Smooth muscle cell of the brain vasculature (primary cell): Measurements from ENCODE around the gene UHRF1.

ENCODE experiments used
- DNase-seq: peaks from one replicate; pipeline ENCODE4 v3.0.0-alpha.2; 2012; ENCODE audit warnings: low read depth, low spot score

UHRF1 gene

DNA sequence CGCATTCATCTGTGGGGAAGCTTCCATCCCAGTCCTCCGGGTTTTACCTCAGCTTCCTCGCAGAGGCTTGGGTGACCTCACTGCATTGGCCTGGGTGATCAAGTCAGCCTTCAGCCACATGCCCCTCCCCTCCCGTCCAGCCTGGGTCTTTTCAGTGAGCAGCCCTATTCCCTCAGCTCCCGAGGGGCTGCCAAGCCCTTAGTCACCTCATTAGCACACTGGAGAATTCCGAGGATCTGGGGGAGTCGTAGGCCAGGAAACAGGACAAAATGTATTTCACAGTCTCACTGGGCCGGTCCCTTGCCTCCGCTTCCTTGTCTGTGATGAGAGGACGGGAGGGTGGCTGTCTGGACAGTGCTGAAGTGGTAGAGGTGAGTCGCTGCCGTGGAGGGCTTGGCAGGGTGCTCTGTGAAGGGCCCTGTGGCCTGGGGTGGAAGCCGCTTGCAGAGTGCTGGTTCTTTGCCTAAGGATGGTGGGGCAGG is 79.5 kb downstream of the UHRF1 start:
- DNase-seq: no peak

DNA sequence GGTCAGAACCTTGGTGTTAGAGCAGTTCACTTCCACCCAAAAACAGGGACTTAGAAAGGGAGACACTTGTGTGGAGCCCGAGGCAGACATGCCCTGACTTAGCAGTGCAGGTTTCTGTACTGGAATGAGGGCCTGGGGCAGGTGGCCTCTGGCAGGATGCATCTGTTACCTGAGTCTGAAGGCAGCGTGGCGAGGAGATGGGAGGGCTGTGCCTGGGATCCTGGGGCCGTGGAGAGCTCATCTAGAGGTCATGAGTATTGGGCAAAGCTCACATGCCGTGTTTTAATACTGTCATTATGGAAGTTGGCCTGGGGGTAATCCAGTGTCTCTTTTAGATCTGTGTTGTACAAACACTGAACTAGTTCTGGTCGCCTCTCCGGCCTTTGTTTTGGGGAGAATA is 81.0 kb downstream of the UHRF1 start:
- DNase-seq: no peak

DNA sequence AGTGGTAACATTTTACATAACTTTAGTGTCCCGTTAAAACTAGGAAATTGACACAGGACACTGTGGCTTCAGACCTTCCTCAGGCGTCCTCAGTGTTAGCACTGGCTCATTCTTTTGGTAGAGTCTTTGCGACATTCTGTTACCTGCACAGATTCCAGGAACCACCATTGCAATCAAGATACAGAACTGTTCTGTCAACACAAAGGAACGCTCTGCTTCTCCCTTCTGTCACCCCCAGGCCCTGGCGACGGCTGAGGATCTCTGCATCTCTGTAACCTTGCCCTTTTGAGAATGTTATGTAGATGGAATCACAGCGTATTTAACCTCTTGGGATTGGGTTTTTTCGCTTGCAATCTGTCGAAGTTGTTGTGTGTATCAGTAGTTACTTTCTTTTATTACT is 82.2 kb downstream of the UHRF1 start:
- DNase-seq: no peak

DNA sequence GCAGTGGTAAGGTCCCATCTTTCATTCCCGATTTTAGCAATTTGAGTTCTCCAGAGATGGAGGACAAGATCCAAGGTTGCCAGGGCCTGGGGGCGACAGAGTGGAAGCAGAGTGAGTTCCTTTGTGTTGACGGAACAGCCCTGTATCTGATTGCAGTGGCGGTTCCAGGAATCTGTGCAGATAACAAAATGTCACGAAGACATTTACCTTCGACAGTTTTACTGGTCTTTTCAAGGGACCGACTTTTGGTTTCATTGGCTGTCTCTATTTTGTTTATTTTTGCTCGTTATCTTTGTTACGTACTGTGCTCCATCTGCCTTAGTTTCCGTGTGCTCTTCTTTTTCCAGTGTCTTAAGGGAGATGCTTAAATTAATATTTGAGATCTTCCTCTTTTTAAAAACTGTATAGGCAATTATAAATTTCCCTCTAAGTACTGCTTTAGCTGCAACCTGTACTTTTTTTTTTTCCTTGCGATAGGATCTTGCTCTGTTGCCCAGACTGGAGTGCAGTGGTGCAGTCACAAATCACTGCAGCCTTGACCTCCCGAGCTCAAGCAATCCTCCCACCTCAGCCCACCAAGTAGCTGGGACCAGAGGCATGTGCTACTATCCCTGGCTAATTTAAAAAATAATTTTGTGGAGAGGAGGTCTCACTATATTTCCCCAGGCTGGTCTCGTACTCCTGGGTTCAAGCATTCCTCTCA is 82.8 kb downstream of the UHRF1 start:
- DNase-seq: no peak

DNA sequence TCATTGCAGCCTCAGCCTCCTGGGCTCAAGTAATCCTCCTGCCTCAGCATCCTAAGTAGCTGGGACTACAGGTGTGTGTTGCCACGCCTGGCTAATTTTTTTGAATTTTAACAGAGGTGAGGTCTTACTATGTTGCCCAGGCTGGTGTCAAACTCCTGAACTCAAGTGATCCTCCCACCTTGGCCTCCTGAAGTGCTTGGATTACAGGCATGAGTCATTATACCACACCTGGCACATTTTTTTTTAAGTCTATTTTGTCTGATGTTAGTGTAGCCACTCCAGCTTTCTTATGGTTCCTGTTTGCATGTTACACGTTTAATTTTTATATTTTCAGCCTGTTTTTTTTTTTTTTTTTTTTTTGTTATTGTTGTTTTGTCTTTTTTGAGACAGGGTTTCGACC is 84.4 kb downstream of the UHRF1 start:
- DNase-seq: no peak

DNA sequence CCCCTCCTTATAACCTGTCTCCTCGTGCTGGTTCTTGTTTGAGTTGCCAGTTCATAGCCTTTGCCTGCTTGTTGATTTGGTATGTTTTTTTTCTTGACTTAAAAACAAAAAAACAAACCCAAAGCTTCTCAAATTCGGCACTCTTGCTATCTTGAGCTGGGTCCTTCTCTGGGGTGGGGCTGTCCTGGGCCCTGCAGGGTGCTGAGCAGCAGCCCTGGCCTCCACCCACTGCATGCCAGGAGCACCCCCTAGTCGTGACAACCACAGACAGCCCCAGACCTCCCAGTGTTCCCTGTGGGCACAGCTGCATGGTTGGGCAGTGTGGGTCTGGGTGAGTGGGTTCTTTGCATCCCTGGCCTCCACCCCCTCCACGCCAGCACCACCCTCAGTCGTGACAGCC is 87.4 kb downstream of the UHRF1 start:
- no peak for DNase-seq

DNA sequence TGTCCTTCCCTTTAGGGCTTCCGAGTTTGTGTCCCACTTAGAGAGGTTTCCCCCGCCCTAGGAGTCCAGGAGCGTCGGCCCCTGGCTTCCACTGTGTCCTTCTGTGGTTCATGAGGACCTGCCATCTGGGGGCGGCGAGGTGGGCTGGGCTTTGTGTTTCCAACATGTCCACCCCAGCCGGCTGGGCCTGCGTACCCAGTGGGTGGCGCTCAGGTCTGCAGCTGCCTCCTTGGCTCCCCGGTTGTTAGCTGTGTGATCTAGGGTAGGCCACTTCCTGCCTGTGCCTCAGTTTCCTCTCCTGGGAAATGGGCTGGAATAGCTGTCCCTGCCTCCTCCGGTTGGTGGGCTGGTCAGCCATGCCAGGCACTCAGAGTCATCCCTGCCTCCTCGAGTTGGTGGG is 88.0 kb downstream of the UHRF1 start:
- no peak for DNase-seq

DNA sequence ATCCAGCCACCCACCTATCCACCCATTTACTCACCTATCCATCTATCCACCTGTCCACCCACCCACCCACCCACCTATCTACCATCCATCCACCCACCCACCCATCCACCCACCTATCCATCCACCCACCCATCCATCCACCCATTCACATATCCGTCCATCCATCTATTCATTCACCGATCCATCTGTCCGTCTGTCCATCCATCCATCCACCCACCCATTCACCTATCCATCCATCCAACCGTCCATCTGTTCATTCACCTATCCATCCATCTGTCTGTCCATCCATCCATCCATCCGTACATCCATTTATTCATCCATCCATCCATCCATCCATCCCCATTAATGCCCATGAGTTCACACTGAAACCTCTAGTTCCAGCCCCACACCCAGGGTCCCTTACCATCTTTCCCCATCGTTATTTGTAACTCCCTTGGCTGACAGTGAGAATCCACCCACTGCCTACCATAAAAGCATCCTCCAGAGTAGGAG is 90.9 kb downstream of the UHRF1 start:
- DNase-seq: no peak

DNA sequence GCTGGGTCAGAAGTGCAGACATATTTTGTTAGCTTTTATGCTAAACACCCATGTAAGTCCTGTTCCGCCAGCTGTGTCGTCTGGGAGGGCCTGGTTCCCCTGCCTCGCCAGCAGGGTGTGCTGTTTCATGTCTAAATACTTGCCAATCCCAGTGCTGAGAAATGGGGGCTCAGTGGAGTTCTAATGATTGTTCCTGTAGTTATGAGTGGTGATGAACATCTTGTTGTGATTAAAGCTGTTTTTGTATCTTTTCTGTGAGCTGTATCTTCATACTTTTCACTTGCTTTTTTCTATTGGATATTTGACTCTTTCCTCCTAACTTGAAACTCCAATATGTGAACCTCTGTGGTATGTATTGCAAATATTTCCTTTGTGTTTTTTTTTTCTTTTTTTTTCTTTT is 92.3 kb downstream of the UHRF1 start:
- peak; percentile 21 for DNase-seq

DNA sequence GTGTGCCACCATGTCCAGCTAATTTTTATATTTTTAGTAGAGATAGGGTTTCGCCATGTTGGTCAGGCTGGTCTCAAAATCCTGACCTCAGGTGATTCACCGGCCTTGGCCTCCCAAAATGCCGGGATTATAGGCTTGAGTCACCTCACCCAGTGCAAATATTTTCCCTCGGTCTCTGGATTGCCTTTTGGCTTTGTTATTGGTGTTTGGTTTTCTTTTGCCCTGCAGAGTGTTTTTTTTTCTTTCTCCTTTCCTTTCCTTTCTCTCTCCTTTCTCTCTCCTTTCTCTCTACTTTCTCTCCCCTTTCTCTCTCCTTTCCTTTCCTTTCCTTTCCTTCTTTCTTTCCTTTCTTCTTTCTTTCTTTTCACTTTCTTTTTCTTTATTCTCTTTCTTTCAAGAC is 92.8 kb downstream of the UHRF1 start:
- no peak for DNase-seq

DNA sequence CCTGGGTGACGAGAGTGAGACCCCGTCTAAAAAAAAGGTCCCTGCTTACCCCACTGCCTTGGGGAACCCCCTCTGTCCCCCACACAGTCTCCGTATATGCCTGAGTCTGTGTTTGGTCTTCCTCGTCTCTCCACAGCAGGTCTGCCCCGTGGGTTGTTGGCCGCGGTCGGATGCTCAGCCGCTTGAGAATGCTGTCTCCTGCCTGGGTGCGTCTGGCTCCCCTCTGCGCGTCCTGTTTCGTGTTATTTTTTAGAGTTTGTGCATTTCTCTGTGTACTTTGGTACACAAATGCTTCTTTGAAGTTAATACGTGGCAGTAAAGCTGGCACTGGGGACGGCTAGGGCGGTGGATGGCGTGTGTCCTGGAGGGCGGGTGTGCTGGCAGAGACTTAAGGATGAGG is 94.5 kb downstream of the UHRF1 start:
- DNase-seq: no peak

DNA sequence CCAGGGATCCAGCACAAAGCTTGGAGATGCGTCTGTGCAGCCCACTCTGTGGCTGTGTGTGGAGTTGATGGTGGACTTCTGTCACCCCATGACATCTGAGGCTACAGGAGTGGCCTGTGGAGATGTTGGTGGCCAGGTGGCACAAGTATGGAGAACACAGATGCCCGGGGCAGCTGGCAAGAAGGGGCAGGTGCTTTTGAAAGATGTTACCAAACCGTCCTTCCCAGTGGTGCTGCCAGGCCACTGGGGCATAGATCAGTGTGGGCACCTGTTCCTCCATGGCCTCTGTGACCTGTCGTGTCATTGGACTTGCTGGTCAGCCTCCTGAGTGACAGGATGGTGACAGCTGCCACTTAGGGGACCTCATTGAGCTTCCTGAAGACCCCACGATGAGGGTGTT is 95.8 kb downstream of the UHRF1 start:
- DNase-seq: no peak

DNA sequence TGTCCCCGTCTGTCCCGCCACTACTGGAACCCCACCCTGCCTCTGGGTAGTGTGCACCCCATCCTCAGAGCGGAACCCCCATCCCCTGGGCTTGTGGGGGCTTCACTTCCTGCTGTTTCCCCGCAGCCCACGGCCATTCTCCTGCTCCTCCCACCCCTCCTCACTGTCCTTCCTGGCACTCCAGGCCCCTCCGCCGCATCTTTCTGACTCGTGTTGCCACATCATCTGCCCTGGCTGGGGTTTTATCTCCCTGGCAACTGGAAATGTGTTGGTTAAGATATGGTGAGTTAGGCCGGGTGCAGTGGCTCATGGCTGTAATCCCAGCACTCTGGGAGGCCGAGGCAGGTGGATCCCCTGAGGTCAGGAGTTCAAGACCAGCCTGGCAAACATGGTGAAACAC is 96.9 kb downstream of the UHRF1 start:
- DNase-seq: no peak

DNA sequence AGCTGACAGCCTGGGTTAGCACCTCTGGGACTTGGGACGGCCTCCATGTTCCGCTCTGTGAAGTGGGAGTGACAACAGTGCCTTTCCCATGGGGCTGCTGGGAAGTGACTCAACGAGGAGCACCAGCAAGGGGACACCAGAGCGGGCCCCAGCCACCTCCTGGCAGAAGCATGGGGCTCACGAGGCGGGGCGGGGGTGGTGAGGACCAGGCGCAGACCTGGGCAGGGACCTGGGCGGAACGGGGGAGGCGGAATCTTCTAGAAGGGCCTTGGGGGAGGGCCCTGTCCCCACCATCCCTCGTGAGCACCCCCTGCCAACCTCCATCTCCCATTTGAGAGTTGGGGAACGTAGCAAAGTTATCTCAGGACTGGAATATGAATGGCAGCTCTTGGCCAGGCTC is 97.5 kb downstream of the UHRF1 start:
- no peak for DNase-seq
